ENCODE results near the gene GPR161. TPM values are rescaled to one million over a fixed set of nuclear protein-coding genes. Genes with fewer than 3 reads are reported as not detected.

The GPR161 gene
- total RNA-seq, 2 experiments from 2014 or later = 0.15 TPM; not detected in 1

GRCh38 chr1:168127503-168127902 is 9.2 kb downstream of the GPR161 start:
- Histone ChIP-seq H3K9me3 (ENCODE audit: low read length) (no peaks in the 10 kb centered on the region), H2AFZ (ENCODE audit: low read length) (no peak overlapping the region), H3K4me1 (ENCODE audit: insufficient read depth, low read length, poor library complexity, severe bottlenecking) (no peaks in the 10 kb centered on the region), H3K79me2 (ENCODE audit: insufficient read depth, low read depth, low read length) (no peaks in the 10 kb centered on the region), H4K20me1 (ENCODE audit: insufficient read depth, low read length) (no peaks in the 10 kb centered on the region), H3K27ac (ENCODE audit: low read depth, low read length, poor library complexity, severe bottlenecking) (no peak overlapping the region), H3K36me3 (ENCODE audit: insufficient read depth, low read length) (no peaks in the 10 kb centered on the region), H3K4me2 (ENCODE audit: low read length) (no peak overlapping the region), H3K9me2 (ENCODE audit: insufficient read depth, low read length) (no peaks in the 10 kb centered on the region), H3K4me3 (ENCODE audit: low read depth, low read length, poor library complexity, severe bottlenecking) (no peak overlapping the region)
- TF ChIP-seq EZH2phosphoT487 (IDR thresholded peaks at IDR 0.05; ENCODE audit: borderline replicate concordance, low read depth, low read length) (no peak), CTCF (conservative IDR thresholded peaks at IDR 0.05; ENCODE audit: low read length) (no peak)
- BruUV-seq (replicated peaks) = no TSS peak
- ChIA-PET CTCF (ENCODE audit: unreplicated experiment) (no interaction called here), POLR2A (interaction anchor here (0.7 kb wide), 1 partner anchor 37 kb away, joined by 3 read pairs; no protein-coding TSS in a partner anchor)
- DNase-seq (ENCODE audit: low spot score) = no peak
- intact Hi-C loops (cut with micrococcal nuclease; ENCODE audit: unreplicated experiment) = no loop called here

GRCh38 chr1:168125051-168125450 is 11.7 kb downstream of the GPR161 start:
- Histone ChIP-seq H3K9me2 (ENCODE audit: insufficient read depth, low read length) (no peaks in the 10 kb centered on the region), H3K4me1 (ENCODE audit: insufficient read depth, low read length, poor library complexity, severe bottlenecking) (no peaks in the 10 kb centered on the region), H3K4me3 (ENCODE audit: low read depth, low read length, poor library complexity, severe bottlenecking) (no peak overlapping the region), H3K79me2 (ENCODE audit: insufficient read depth, low read depth, low read length) (no peaks in the 10 kb centered on the region), H2AFZ (ENCODE audit: low read length) (no peak overlapping the region), H3K9me3 (ENCODE audit: low read length) (no peaks in the 10 kb centered on the region), H3K4me2 (ENCODE audit: low read length) (no peak overlapping the region), H3K36me3 (ENCODE audit: insufficient read depth, low read length) (no peaks in the 10 kb centered on the region), H4K20me1 (ENCODE audit: insufficient read depth, low read length) (no peaks in the 10 kb centered on the region), H3K27ac (ENCODE audit: low read depth, low read length, poor library complexity, severe bottlenecking) (no peak overlapping the region)
- CTCF ChIA-PET (ENCODE audit: unreplicated experiment) = no interaction called here
- no peak for TF ChIP-seq CTCF (conservative IDR thresholded peaks at IDR 0.05; ENCODE audit: low read length)
- no peak for TF ChIP-seq EZH2phosphoT487 (IDR thresholded peaks at IDR 0.05; ENCODE audit: borderline replicate concordance, low read depth, low read length)
- POLR2A ChIA-PET = interaction anchor here (0.6 kb wide), 1 partner anchor 12 kb away, joined by 4 read pairs; no protein-coding TSS in a partner anchor
- DNase-seq (ENCODE audit: low spot score) = no peak
- no TSS peak for BruUV-seq (replicated peaks)
- intact Hi-C loops (cut with micrococcal nuclease; ENCODE audit: unreplicated experiment) = no loop called here

- Histone ChIP-seq H3K9me3 (ENCODE audit: low read length) (no peaks in the 10 kb centered on the region), H3K4me3 (ENCODE audit: low read depth, low read length, poor library complexity, severe bottlenecking) (no peak overlapping the region), H3K4me2 (ENCODE audit: low read length) (no peak overlapping the region), H4K20me1 (ENCODE audit: insufficient read depth, low read length) (no peaks in the 10 kb centered on the region), H3K36me3 (ENCODE audit: insufficient read depth, low read length) (no peaks in the 10 kb centered on the region), H3K9me2 (ENCODE audit: insufficient read depth, low read length) (no peaks in the 10 kb centered on the region), H3K4me1 (ENCODE audit: insufficient read depth, low read length, poor library complexity, severe bottlenecking) (no peaks in the 10 kb centered on the region), H3K79me2 (ENCODE audit: insufficient read depth, low read depth, low read length) (no peaks in the 10 kb centered on the region), H3K27ac (ENCODE audit: low read depth, low read length, poor library complexity, severe bottlenecking) (no peak overlapping the region), H2AFZ (ENCODE audit: low read length) (no peak overlapping the region)
- intact Hi-C loops (cut with micrococcal nuclease; ENCODE audit: unreplicated experiment) = no loop called here
- ChIA-PET CTCF (ENCODE audit: unreplicated experiment) (no interaction called here), POLR2A (interaction anchor here (0.9 kb wide), 1 partner anchor 18 kb away, joined by 4 read pairs; no protein-coding TSS in a partner anchor)
- no peak for DNase-seq (ENCODE audit: low spot score)
- BruUV-seq (replicated peaks) = no TSS peak
- TF ChIP-seq EZH2phosphoT487 (IDR thresholded peaks at IDR 0.05; ENCODE audit: borderline replicate concordance, low read depth, low read length) = no peak
- TF ChIP-seq CTCF (conservative IDR thresholded peaks at IDR 0.05; ENCODE audit: low read length) = no peak
These were observed 15.2 kb downstream of the GPR161 start for GRCh38 chr1:168121401-168122011.
